Ishikawa (cell line): ENCODE data around the gene NFIB.

Experiments
- CEBPB ChIP-seq: IDR thresholded peaks from 2 replicates; pipeline ENCODE4 v1.6.1; 2012
- CREB1 ChIP-seq: IDR thresholded peaks from 2 replicates; pipeline ENCODE4 v1.6.1; 2012; ENCODE audit warnings: low read depth
- EGR1 ChIP-seq: IDR thresholded peaks from 2 replicates; pipeline ENCODE4 v1.6.1; 2012
- EP300 ChIP-seq: IDR thresholded peaks from 2 replicates; pipeline ENCODE4 v1.6.1; 2012; ENCODE audit warnings: borderline replicate concordance
- FOXM1 ChIP-seq: IDR thresholded peaks from 2 replicates; pipeline ENCODE4 v1.6.1; 2012; ENCODE audit warnings: low read depth, borderline replicate concordance
- NFIC ChIP-seq: IDR thresholded peaks from 2 replicates; pipeline ENCODE4 v1.6.1; 2012
- RAD21 ChIP-seq: IDR thresholded peaks from 2 replicates; pipeline ENCODE4 v1.6.1; 2012; ENCODE audit warnings: low read depth
- TAF1 ChIP-seq: IDR thresholded peaks from 2 replicates; pipeline ENCODE4 v1.6.1; 2012; ENCODE audit warnings: low read depth, mild to moderate bottlenecking
- TCF12 ChIP-seq: IDR thresholded peaks from 2 replicates; pipeline ENCODE4 v1.6.1; 2012; ENCODE audit warnings: low read depth
- TEAD4 ChIP-seq: IDR thresholded peaks from 2 replicates; pipeline ENCODE4 v1.6.1; 2012
- YY1 ChIP-seq: IDR thresholded peaks from 2 replicates; pipeline ENCODE4 v1.6.1; 2012; ENCODE audit warnings: low read depth
- ZBTB7A ChIP-seq: IDR thresholded peaks from 2 replicates; pipeline ENCODE4 v1.6.1; 2012; ENCODE audit warnings: low read depth
- TF ChIP-seq, protein P1 (sequence below): IDR thresholded peaks from 2 replicates; pipeline ENCODE4 v1.6.1; 2012
- TF ChIP-seq, protein P2 (sequence below): IDR thresholded peaks from 2 replicates; pipeline ENCODE4 v1.6.1; 2012; ENCODE audit warnings: low read depth, mild to moderate bottlenecking
- TF ChIP-seq, protein P3 (sequence below): IDR thresholded peaks from 2 replicates; pipeline ENCODE4 v1.6.1; 2012

The NFIB gene

DNA sequence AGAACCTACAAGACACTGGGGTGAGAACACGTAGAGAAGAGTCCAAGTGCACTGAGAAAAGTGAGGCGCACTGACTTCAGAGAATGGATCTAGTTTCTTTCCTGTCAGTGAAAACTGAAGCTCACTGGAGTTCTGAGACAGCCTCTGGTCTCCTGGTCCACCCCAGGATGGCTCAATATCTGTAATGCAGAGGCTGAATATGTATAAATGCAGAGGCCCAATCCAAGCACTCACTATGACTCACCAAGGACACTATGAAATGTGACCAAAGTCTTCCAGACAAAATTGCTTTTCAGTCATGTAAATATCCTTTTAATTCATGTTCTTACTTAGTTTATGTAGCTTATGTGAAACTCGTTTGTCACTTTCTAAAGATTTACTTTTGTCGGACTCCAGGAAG is 53.8 kb downstream of the NFIB start:
- no peak for TF ChIP-seq TEAD4
- no peak for TF ChIP-seq FOXM1
- TF ChIP-seq EP300: no peak
- no peak for TF ChIP-seq TAF1
- TF ChIP-seq TCF12: no peak
- TF ChIP-seq, protein P1, sequence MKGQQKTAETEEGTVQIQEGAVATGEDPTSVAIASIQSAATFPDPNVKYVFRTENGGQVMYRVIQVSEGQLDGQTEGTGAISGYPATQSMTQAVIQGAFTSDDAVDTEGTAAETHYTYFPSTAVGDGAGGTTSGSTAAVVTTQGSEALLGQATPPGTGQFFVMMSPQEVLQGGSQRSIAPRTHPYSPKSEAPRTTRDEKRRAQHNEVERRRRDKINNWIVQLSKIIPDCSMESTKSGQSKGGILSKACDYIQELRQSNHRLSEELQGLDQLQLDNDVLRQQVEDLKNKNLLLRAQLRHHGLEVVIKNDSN: no peak
- TF ChIP-seq, protein P2, sequence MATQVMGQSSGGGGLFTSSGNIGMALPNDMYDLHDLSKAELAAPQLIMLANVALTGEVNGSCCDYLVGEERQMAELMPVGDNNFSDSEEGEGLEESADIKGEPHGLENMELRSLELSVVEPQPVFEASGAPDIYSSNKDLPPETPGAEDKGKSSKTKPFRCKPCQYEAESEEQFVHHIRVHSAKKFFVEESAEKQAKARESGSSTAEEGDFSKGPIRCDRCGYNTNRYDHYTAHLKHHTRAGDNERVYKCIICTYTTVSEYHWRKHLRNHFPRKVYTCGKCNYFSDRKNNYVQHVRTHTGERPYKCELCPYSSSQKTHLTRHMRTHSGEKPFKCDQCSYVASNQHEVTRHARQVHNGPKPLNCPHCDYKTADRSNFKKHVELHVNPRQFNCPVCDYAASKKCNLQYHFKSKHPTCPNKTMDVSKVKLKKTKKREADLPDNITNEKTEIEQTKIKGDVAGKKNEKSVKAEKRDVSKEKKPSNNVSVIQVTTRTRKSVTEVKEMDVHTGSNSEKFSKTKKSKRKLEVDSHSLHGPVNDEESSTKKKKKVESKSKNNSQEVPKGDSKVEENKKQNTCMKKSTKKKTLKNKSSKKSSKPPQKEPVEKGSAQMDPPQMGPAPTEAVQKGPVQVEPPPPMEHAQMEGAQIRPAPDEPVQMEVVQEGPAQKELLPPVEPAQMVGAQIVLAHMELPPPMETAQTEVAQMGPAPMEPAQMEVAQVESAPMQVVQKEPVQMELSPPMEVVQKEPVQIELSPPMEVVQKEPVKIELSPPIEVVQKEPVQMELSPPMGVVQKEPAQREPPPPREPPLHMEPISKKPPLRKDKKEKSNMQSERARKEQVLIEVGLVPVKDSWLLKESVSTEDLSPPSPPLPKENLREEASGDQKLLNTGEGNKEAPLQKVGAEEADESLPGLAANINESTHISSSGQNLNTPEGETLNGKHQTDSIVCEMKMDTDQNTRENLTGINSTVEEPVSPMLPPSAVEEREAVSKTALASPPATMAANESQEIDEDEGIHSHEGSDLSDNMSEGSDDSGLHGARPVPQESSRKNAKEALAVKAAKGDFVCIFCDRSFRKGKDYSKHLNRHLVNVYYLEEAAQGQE: no peak
- TF ChIP-seq ZBTB7A: no peak
- TF ChIP-seq CREB1: no peak
- no peak for TF ChIP-seq NFIC
- no peak for TF ChIP-seq YY1
- TF ChIP-seq EGR1: no peak
- TF ChIP-seq, protein P3, sequence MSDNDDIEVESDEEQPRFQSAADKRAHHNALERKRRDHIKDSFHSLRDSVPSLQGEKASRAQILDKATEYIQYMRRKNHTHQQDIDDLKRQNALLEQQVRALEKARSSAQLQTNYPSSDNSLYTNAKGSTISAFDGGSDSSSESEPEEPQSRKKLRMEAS: no peak
- no peak for TF ChIP-seq CEBPB
- no peak for TF ChIP-seq RAD21

DNA sequence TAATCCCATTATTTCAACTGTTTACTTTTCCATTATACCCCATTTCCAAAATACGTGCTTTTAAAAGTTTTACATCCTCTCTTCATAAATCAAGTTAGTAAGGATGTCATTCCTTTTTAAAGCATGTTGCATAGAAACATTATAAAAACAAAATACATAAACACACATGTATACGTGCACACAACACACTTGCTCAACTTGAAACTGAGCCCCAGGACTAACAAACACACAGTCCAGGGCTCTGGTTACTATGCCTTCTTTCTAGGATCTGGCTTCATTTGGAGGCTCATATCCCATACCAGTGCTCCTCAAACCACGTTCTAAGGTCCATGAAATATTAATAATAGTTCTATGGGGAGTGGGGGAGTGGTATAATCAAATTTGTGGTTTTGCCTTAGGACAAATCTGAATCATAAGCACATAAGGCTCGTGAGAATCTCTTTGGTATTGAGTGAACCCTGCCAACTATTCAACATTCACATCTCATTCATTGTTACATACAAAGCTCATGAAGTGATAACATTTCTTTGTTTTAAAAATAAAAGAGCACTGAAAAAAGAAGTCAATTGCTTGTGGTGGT is 55.2 kb downstream of the NFIB start:
- TF ChIP-seq TAF1 (no peak), FOXM1 (no peak), EGR1 (no peak), CREB1 (no peak), NFIC (no peak), TCF12 (no peak)
- TF ChIP-seq, protein P3: no peak
- TF ChIP-seq, protein P1: no peak

DNA sequence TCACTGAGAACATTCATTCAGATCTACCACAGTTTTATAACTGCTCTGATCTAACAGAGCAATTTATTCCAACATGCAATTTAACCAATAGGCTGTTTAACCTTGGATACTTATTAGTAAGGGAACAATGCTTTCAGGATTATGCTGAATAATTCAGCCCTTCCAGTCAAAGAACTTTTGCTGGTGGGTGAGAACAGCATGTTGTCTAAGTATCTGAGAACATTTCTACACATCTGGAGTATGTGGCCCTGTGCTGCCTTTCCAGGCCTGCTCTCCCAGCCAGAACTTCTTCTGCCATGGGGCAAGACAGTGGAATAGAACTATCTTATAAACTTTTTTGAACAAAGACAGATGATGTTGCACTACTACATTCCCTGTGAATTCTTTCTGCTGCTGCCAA is 55.8 kb downstream of the NFIB start:
- no peak for TF ChIP-seq ZBTB7A
- TF ChIP-seq, protein P2: no peak

DNA sequence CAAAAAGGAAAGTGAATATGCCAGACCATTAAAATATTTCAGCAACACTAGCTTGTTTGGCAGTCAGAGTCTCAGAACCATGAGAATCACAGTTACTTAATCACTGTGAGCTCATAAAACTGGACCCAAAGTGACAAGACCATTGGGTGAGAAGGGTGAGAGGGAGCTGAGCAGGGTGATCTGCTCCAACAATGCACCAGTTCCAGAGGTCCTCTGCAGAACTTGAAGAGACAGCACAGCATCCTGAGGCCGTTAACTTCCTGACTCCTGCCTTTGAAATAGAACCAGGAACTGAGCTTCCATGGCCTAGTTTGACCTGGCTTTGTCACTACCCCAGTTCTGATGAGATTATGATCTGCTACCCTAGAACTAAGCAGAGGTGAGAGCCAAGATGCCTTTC is 57.4 kb downstream of the NFIB start:
- no peak for TF ChIP-seq YY1
- TF ChIP-seq TEAD4: no peak
- TF ChIP-seq ZBTB7A: no peak

DNA sequence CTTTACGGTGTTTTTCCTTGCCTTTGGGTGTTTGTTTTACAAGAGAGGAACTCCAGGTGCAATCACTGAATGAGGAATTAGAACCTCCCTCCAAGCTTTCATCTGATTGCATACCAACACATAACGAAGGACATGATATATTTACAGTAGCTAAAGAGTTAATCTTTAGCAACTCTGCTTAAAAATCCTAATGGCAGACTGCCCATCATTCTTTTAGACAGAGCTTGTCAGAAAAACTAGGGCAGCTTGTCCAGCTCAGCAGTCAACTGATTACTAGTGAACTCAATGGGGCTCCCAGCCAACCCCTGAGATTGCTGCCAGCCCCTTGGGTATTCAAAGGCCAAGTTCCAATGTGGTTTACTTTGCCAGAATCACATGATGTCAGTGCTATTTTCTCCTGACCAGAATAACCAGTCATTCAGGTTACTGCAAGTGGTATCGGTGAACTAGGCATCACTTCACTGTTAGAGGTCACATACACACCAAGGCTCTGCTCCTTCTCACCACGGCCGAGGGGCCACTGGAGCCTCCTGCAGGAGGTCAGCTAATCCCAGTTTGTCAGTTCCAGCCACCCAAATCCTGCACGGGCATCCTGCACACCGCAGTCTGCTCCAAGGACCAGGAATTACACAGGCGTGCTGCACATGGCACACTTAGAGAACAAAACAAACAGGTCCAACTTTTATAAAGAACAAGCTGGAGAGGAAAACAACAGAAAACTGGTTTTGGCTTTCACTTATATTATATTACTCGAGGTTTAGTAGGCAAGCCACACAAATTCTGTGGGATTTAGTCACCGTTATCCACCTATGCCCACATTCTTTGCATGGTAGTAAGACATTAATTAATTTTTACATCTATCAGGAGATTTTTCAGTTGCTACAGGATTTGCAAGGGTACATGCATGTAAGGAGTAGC is 62.5 kb downstream of the NFIB start:
- TF ChIP-seq CEBPB (peak; percentile 44), FOXM1 (peak; percentile 81), CREB1 (peak; percentile 38; the same call in 1 of the 2 replicates), NFIC (peak; percentile 97), TCF12 (peak; percentile 94), YY1 (peak; percentile 67; the same call in 1 of the 2 replicates), ZBTB7A (0 out of 2 replicates have a peak, but pooled peaks have one; percentile 47), RAD21 (no peak; the same call in 1 of the 2 replicates), TAF1 (peak; percentile 64), EGR1 (no peak), EP300 (peak; percentile 85), TEAD4 (peak; percentile 89)
- TF ChIP-seq, protein P2: no peak
- TF ChIP-seq, protein P3: peak; percentile 82
- TF ChIP-seq, protein P1: peak; percentile 87
